GM18907 (cell line): Measurements from ENCODE around the gene GNB2.

Experiments used
- ATAC-seq: cut with Tn5 transposase; IDR thresholded peaks from one replicate; pipeline ENCODE4 v1.9.1; 2021; ENCODE audit warnings: mild to moderate bottlenecking, moderate library complexity; ENCODE audit not compliant: unreplicated experiment

Gene GNB2

DNA sequence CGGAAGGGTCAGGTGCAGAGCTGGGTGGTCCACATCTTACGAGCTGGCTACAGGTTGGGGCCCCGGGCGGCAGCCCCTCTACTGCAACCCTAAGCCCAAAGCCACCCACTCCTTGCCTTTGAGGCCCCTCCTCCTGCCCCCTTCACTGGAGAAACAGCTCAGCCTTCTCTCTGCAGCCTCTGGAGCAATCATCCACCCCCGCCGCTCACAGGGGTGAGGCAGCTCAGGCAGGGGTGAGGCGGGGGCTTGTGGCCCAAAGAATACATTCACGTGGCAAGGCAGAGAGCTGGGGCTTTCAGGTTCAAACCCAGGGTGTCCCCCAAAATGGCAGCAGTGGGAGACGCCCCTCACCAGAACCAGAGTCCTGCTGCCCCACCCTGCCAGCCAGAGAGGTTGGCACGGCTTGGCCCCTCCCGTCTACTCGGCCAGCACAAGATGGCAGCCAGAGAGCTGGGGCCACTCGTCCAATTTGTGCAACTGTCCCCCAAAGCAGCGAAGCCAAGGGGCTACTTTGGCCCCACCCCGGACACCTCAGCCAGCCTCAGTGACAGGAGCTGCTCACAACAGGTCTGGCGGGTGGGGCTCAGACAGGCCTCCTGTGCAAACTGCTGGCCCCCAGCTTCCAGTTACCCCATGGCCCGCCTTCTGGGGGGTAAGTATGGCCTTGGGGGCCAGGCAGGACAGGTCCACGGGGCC lies 7.2 kb downstream of the GNB2 start:
- ATAC-seq: no peak

GRCh38 chr7:100681491-100682227 lies 8.1 kb downstream of the GNB2 start:
- ATAC-seq: no peak

DNA sequence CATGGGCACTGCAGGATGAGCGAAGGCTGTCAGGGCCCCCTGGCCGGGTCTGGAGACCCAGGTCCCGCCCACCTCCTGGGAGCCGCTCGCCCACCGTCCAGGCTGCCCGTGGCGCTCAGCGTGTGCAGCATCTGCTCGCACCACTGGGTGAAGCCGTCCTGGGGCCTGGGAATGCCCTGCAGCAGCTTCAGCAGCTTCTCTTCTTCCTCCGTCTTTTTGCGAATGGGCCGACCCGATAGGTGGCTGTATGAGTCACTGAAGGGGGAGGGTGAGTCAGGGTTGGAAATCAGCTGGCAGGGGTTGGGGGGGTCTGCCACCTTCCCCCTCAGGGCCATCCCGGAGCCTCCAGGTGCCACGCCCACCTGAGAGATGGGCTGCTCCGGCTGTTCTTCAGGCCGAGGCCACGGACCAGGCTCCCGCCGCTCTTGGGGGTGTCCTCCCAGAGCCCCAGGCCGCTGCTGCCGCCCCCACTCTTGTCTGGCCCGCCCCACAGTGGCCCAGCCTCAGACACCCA lies 8.7 kb downstream of the GNB2 start:
- ATAC-seq: no peak

DNA sequence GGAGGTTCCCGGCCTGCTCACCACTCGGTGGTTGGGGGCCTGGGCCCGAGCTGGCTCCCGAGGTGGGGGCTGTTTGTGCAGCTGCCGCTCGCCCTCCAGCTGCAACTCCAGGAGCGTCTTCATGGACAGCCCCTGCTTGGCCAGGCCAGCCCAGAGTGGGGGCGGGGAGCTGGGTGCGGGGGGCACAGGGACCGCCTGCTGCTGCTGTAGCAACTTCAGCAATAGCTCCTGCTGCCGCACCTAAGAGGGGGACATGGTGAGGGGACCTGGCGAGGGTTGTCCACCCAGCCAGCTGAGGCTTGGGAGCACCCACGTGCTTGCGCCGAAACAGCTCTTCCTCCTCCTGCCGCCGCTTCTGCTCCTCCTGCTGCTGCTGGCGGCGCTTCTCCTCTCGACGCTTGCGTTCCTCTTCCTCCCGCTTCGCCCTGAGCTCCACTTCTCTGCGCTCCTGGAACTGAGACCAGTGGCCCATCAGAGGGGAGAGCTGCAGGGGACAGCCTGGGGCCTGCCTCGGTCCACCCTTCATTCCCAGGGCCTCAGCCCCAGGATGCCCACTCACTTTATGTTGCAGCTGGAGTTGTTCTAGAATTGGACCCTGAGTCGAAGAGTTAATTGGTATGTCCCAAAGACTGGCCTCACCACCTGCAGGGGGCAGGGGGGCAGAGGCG lies 9.6 kb downstream of the GNB2 start:
- no peak for ATAC-seq

DNA sequence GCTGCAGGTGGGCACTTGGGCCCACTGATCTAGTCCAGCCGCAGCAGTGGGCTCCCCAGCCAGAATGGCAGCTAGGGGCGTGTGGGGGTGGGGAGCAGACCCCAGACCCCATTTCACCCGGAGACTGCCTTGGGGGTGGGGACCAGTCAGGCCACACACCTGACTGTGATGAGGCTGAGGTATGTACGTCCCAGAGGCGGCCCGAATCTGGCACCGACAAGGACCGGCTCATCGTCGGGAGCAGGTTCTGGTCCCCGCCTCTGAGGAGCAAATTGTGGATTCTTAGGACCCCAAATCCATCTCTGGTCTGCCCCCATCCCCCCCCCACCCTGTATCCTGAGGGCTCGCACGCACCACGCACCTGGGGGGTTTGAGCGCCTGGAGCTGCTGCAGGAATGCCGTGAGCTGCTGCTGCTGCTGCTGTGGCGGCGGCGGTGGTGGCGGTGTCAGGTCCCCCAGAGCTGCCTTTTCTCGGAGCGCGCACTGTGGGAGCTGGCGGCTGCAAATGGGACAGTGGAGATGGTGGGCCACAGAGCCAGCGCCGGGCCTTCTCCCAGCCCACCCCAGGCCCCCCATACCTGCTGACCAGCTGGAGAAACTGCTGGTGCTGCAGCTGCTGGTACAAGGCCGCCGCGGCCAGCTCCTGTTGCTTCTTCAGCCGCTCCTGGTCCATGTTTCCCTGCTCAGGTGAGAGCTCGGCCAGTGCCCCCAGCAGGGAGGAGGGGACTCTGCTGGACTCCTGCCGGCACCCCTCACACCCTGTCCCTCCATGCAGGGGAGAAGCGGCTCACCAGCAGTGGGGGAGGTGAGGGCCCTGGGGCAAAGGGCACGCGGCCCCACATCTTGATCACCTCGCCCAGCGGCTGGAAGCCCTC lies 10.4 kb downstream of the GNB2 start:
- no peak for ATAC-seq

DNA sequence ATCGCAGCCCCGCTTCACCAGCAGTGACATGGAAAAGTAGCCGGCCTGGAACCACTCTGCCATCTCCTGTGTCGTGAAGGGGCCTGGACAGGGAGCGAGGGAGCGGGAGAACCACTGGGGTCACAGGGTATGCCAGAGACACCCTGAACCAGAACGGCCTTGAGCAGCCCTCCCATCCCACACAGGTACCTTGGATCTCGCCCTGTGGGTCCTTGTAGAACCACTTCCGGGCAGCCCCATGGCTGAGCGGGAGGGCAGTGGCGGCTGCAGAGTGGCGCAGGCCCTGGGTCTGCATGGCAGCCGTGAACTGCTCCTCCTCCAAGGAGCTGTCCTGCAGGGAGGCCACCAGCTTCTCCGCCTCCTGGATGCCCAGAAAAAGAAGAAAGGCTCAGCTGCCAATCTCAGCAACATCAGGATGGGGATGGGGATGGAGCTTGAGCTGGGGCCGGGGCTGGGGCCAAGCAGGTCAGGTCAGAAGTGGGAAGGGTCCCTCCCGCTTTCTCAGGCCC lies 11.0 kb downstream of the GNB2 start:
- no peak for ATAC-seq

DNA sequence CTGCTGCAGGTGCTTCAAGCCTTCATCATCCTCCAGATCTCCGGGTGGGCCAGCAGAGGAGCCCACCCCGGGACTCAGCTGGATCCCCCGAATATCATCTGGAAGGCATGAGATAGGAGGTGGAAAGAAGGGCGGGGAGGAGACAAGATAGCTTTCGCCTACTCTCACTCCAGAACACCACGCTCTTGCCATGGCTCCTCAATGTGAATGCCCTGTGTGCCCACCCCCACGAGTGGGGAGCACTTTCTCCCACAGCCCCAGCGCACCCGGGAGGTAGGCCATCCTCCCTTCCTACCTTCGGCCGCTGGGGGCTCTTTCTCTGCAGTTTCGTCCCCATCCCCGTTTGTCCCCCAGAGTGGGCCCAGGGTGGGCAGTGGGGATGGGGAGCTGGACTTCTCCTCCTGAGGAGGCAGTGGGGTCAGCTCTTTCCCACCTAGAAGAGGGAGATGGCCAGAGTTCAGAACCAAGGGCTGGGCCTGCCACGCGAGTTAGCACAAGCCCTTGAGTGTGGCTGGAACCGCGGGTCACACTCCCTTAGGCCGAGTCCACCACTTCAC lies 11.6 kb downstream of the GNB2 start:
- no peak for ATAC-seq

GRCh38 chr7:100685631-100686145 lies 12.1 kb downstream of the GNB2 start:
- no peak for ATAC-seq

GRCh38 chr7:100686201-100686821 lies 12.8 kb downstream of the GNB2 start:
- no peak for ATAC-seq

- no peak for ATAC-seq
Observed at GRCh38 chr7:100686822-100687211, 13.3 kb downstream of the GNB2 start.

DNA sequence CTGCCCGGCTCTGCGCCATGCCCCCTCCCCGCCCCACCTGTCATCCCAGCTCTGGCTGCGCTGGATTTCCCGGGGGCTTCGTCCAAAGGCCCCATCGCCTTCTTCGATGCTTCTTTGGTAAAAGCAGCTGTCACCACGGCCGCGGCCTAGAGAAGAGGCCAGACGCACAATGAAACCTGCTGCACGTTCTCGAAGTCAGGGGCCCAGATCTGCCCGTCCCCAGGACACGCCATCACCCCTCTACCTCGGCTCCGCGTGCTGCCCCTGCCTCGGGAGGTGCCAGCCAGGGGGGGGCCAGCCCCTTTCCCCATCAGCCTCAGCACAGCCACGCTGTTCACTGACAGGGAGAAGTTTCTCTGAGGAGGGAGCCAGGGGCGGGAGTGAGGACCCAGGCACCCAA lies 13.7 kb downstream of the GNB2 start:
- ATAC-seq: no peak

DNA sequence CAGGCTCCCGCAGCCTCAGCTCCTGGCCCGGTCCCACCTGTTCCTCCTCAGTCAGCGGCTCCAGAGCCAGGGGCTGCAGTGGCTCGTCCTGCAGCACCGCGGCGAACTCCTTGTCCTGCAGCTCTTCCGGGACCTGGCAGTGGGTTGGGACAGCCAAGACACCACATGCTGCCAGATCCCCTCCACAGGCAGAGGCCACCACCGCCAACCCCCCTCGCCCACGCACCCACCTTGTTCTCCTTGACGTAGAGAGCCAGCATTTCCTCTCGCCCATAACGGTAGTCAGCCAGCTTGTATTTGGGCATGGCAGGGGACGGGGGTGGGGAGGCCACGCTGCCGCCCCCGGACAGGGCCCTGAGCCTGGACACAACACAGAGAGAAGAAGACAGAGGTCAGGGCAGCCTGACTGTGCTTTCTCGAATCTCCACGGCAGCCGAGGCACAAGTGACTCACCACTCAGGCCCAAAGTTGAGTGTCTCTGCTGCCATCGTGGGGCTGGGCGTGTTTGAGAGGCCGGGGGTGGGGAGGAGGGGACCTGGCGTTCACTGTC lies 14.3 kb downstream of the GNB2 start:
- no peak for ATAC-seq

GRCh38 chr7:100688326-100688860 lies 14.9 kb downstream of the GNB2 start:
- no peak for ATAC-seq

GRCh38 chr7:100689230-100690135 lies 15.9 kb downstream of the GNB2 start:
- ATAC-seq: no peak

- ATAC-seq: no peak
Observed at GRCh38 chr7:100691676-100692577, 18.4 kb downstream of the GNB2 start.

- no peak for ATAC-seq
Observed at GRCh38 chr7:100692578-100692961, 19.0 kb downstream of the GNB2 start.
